K562 (cell line): ENCODE data around the gene EML2. TPM values are rescaled to one million over a fixed set of nuclear protein-coding genes. Genes with fewer than 3 reads are reported as not detected.

Source experiments
- FOSL1 ChIP-seq: fragments of 200-800 bp; sonication (Bioruptor generic); conservative IDR thresholded peaks from 2 replicates; pipeline ENCODE4 v1.6.1; 2016; ENCODE audit warnings: missing genetic modification characterization, missing compliant biosample characterization
- KHSRP ChIP-seq: fragments of 450-650 bp; IDR thresholded peaks from 2 replicates; pipeline ENCODE4 v1.6.1; 2017
- MCM5 ChIP-seq: fragments of 450-650 bp; IDR thresholded peaks from 2 replicates; pipeline ENCODE4 v1.6.1; 2016; ENCODE audit warnings: low read depth
- NR1H2 ChIP-seq: sonication (generic); formaldehyde crosslinking; IDR thresholded peaks from 2 replicates; pipeline ENCODE4 v1.4.0; 2020; ENCODE audit warnings: mild to moderate bottlenecking, missing genetic modification reagents
- NR4A1 ChIP-seq, 2 experiments: fragments of 250-450 bp in 1 of 2; fragments of 450-650 bp in 1 of 2; sonication (Bioruptor Pico) in 1 of 2; IDR thresholded peaks; 2 replicates each; pipeline versions ENCODE4 v1.4.0 to v1.6.1; 2016 to 2020; ENCODE audit warnings: mild to moderate bottlenecking in 2 of 2, missing compliant biosample characterization in 1 of 2, missing genetic modification characterization in 1 of 2, moderate library complexity in 1 of 2
- PPARD ChIP-seq: fragments of 250-450 bp; sonication (Bioruptor Pico); IDR thresholded peaks from 2 replicates; pipeline ENCODE4 v1.8.0; 2022; ENCODE audit warnings: inconsistent platforms, mild to moderate bottlenecking, moderate library complexity
- PTRF ChIP-seq: fragments of 450-650 bp; IDR thresholded peaks from 2 replicates; pipeline ENCODE4 v1.6.1; 2016; ENCODE audit warnings: mild to moderate bottlenecking, missing genetic modification characterization, missing compliant biosample characterization
- PTTG1 ChIP-seq: fragments of 450-650 bp; IDR thresholded peaks from 2 replicates; pipeline ENCODE4 v1.6.1; 2016; ENCODE audit warnings: low read depth, mild to moderate bottlenecking, missing genetic modification characterization, missing compliant biosample characterization
- RNF2 ChIP-seq: sonication (generic); IDR thresholded peaks from 2 replicates; pipeline ENCODE4 v1.6.1; 2016
- SMAD3 ChIP-seq: fragments of 450-650 bp; formaldehyde crosslinking; conservative IDR thresholded peaks from 2 replicates; pipeline ENCODE4 v1.4.0; 2020; ENCODE audit warnings: mild to moderate bottlenecking
- SNIP1 ChIP-seq: fragments of 450-650 bp; IDR thresholded peaks from 2 replicates; pipeline ENCODE4 v1.7.1; 2017; ENCODE audit warnings: low read depth, mild to moderate bottlenecking
- U2AF1 ChIP-seq: fragments of 200-400 bp; formaldehyde crosslinking; optimal IDR thresholded peaks from 2 replicates; pipeline ENCODE3; 2017; ENCODE audit warnings: mild to moderate bottlenecking, low read depth, low read length, moderate library complexity
- ZNF140 ChIP-seq: fragments of 250-450 bp; sonication (Bioruptor Pico); IDR thresholded peaks from 2 replicates; pipeline ENCODE4 v1.8.0; 2021; ENCODE audit warnings: moderate library complexity, mild to moderate bottlenecking, inconsistent platforms
- ZNF589 ChIP-seq: fragments of 200-800 bp; sonication (Bioruptor generic); IDR thresholded peaks from 2 replicates; pipeline ENCODE4 v1.6.1; 2016; ENCODE audit warnings: low read depth, missing genetic modification characterization, missing compliant biosample characterization
- ZNF766 ChIP-seq: fragments of 200-800 bp; sonication (Bioruptor generic); conservative IDR thresholded peaks from 2 replicates; pipeline ENCODE4 v1.6.1; 2016; ENCODE audit warnings: missing genetic modification characterization, missing compliant biosample characterization
- polyA plus RNA-seq, 8 experiments: library from polyadenylated mRNA; depleted of rRNA in 4 of 8; stranded (reverse) in 5 of 8; unstranded in 3 of 8; fragments of >200 nt; fragmentation: Nextera tagmentation in 2 of 8; fragmentation: Illumina TruSeq in 1 of 8; extraction: Ambion mirVana in 2 of 8; extraction: Trizol in 1 of 8; gene quantifications; 2 replicates each; pipeline versions ENCODE4 v1.2.1 to v1.2.3, GENCODE V29; 2011 to 2014; ENCODE audit warnings: inconsistent platforms in 1 of 8, missing spikeins in 1 of 8
- total RNA-seq, 7 experiments: library from RNA; depleted of rRNA in 6 of 7; stranded (reverse); fragments of >200 nt in 6 of 7; fragmentation: Illumina TruSeq in 2 of 7; extraction: Trizol in 2 of 7; gene quantifications; 2 replicates each; pipeline versions ENCODE4 v1.2.1 to v1.2.3, GENCODE V29; 2011 to 2021; ENCODE audit warnings: low replicate concordance in 1 of 7
- TF ChIP-seq, protein P1 (sequence below): fragments of 450-650 bp; IDR thresholded peaks from 2 replicates; pipeline ENCODE4 v1.7.0; 2016; ENCODE audit warnings: borderline replicate concordance
- TF ChIP-seq, protein P2 (sequence below): fragments of 250-450 bp; sonication (Bioruptor Pico); IDR thresholded peaks from 2 replicates; pipeline ENCODE4 v1.8.0; 2022; ENCODE audit warnings: moderate library complexity, mild to moderate bottlenecking, inconsistent platforms
- TF ChIP-seq, protein P3 (sequence below): sonication (generic); formaldehyde crosslinking; IDR thresholded peaks from 2 replicates; pipeline ENCODE4 v1.8.0; 2022; ENCODE audit warnings: missing genetic modification reagents, mild to moderate bottlenecking, moderate library complexity, borderline replicate concordance
- TF ChIP-seq, protein P4 (sequence below): fragments of 250-450 bp; sonication (Bioruptor Pico); IDR thresholded peaks from 2 replicates; pipeline ENCODE4 v1.9.0; 2021; ENCODE audit warnings: mild to moderate bottlenecking
- TF ChIP-seq, protein P5 (sequence below): sonication (generic); formaldehyde crosslinking; IDR thresholded peaks from 2 replicates; pipeline ENCODE4 v1.8.0; 2022; ENCODE audit warnings: mild to moderate bottlenecking, missing genetic modification reagents

The EML2 gene
- total and polyA plus RNA-seq, 9 of the 15 experiments (the other 6 are each of a cell fraction or from before 2014, with no cell fraction given), result 2.6 to 69.6 (median 24.8) TPM

DNA sequence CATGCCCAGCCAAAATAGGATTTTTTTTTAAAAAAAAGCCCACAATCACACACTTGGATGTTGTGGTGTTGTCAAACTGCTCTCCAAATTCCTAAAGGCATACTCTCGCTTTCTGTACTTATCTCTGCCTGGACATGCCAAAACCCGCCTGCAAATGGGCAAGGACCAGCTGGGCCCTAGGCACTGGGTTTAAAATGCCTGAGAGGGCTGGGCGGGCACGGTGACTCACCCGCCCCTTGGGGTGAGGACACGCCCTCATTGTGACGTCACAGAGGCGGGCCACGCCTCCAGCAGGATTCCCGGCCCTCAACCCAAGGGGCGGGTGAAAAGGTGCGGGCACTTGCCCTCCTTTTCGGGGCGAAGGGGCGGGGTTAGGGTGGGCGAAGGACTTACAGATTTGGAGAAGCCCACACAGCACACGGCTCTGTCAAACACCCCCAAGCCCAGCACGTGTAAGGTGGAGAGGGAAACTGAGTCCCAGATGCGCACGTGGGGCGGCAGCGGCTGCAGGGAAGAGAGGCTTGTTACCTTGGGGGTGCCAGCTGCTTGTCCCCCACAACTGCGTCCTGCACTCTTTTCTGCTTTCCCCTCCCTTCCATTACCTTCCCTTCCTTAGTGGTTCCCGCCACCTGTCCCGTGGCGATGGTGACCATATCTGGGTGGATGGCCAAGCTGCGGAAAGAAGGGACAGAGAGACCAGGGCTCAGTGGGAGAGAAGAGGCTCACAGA is 6.6 kb downstream of the EML2 start (continued):
- TF ChIP-seq U2AF1 (no peak), NR4A1 (CRISPR knock-in tag; IDR thresholded peaks at IDR 0.05) (0 out of 2 replicates have a peak, but pooled peaks have one; percentile 35), NR4A1 (tag; IDR thresholded peaks at IDR 0.05) (no peak), ZNF766 (no peak), NR1H2 (CRISPR knock-in tag) (no peak), ZNF589 (no peak), PTRF (tag) (no peak), PPARD (CRISPR knock-in tag) (no peak), SNIP1 (no peak), ZNF140 (CRISPR knock-in tag) (no peak), SMAD3 (CRISPR knock-in tag) (no peak), RNF2 (no peak), KHSRP (peak; percentile 85), FOSL1 (tag) (peak; percentile 83), PTTG1 (tag) (no peak), MCM5 (no peak)
- TF ChIP-seq, protein P1, sequence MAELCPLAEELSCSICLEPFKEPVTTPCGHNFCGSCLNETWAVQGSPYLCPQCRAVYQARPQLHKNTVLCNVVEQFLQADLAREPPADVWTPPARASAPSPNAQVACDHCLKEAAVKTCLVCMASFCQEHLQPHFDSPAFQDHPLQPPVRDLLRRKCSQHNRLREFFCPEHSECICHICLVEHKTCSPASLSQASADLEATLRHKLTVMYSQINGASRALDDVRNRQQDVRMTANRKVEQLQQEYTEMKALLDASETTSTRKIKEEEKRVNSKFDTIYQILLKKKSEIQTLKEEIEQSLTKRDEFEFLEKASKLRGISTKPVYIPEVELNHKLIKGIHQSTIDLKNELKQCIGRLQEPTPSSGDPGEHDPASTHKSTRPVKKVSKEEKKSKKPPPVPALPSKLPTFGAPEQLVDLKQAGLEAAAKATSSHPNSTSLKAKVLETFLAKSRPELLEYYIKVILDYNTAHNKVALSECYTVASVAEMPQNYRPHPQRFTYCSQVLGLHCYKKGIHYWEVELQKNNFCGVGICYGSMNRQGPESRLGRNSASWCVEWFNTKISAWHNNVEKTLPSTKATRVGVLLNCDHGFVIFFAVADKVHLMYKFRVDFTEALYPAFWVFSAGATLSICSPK, result no peak
- TF ChIP-seq, protein P2, sequence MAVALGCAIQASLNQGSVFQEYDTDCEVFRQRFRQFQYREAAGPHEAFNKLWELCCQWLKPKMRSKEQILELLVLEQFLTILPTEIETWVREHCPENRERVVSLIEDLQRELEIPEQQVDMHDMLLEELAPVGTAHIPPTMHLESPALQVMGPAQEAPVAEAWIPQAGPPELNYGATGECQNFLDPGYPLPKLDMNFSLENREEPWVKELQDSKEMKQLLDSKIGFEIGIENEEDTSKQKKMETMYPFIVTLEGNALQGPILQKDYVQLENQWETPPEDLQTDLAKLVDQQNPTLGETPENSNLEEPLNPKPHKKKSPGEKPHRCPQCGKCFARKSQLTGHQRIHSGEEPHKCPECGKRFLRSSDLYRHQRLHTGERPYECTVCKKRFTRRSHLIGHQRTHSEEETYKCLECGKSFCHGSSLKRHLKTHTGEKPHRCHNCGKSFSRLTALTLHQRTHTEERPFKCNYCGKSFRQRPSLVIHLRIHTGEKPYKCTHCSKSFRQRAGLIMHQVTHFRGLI (CRISPR knock-in tag), result no peak
- TF ChIP-seq, protein P3, sequence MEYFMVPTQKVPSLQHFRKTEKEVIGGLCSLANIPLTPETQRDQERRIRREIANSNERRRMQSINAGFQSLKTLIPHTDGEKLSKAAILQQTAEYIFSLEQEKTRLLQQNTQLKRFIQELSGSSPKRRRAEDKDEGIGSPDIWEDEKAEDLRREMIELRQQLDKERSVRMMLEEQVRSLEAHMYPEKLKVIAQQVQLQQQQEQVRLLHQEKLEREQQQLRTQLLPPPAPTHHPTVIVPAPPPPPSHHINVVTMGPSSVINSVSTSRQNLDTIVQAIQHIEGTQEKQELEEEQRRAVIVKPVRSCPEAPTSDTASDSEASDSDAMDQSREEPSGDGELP, result peak; percentile 89
- TF ChIP-seq, protein P4, sequence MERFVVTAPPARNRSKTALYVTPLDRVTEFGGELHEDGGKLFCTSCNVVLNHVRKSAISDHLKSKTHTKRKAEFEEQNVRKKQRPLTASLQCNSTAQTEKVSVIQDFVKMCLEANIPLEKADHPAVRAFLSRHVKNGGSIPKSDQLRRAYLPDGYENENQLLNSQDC, result no peak
- TF ChIP-seq, protein P5, sequence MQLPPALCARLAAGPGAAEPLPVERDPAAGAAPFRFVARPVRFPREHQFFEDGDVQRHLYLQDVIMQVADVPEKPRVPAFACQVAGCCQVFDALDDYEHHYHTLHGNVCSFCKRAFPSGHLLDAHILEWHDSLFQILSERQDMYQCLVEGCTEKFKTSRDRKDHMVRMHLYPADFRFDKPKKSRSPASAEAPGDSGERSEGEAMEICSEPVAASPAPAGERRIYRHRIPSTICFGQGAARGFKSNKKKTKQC (CRISPR knock-in tag), result no peak
